ENCODE data around the gene COG7. TPM values are rescaled to one million over a fixed set of nuclear protein-coding genes. Genes with fewer than 3 reads are reported as not detected.

COG7 gene
- 9.1 and 9.6 TPM in 2 replicates for polyA plus RNA-seq (2013)

- Histone ChIP-seq H3K14ac (ENCODE audit: low read length) (peak within 1 kb of the TSS; percentile 92), H4K12ac (ENCODE audit: low read depth, low read length) (peak within 1 kb of the TSS; percentile 74), H3K79me2 (ENCODE audit: control insufficient read depth, insufficient read depth, low read length, poor library complexity) (peaks cover 6% of the 10 kb centered on the region), H3K23ac (ENCODE audit: low read length) (no peak within 1 kb of the TSS), H2BK5ac (ENCODE audit: low read depth, low read length, poor library complexity) (peak within 1 kb of the TSS; percentile 85), H3K36me3 (ENCODE audit: control insufficient read depth in 1 of 2, insufficient read depth in 2 of 2, low read length in 2 of 2) (peaks cover 5% of the 10 kb centered on the region in 2 experiments), H4K8ac (ENCODE audit: low read depth, low read length) (peak within 1 kb of the TSS; percentile 99), H2AK5ac (ENCODE audit: low read length) (no peak within 1 kb of the TSS), H3K9me3 (ENCODE audit: insufficient read depth, low read depth, low read length) (no peaks in the 10 kb centered on the region), H3K4ac (ENCODE audit: low read depth, low read length) (peak within 1 kb of the TSS; percentile 44), H3K4me2 (ENCODE audit: low read length) (peak within 1 kb of the TSS; percentile 92), H3K4me1 (ENCODE audit: control insufficient read depth in 1 of 2, insufficient read depth in 2 of 2, low read length in 2 of 2) (peaks cover 4 to 6% of the 10 kb centered on the region in 2 experiments), H3K79me1 (ENCODE audit: low read length) (peaks cover 4% of the 10 kb centered on the region), H2BK12ac (ENCODE audit: low read length) (no peak within 1 kb of the TSS), H4K91ac (ENCODE audit: low read depth, low read length) (peak within 1 kb of the TSS; percentile 78), H2BK120ac (ENCODE audit: insufficient read depth, low read length, poor library complexity) (peak within 1 kb of the TSS; percentile 95), H3K18ac (ENCODE audit: low read length) (peak within 1 kb of the TSS; percentile 90), H3K4me3 (ENCODE audit: low read depth, low read length) (peak within 1 kb of the TSS; percentile 92), H3K27me3 (ENCODE audit: insufficient read depth, low read length) (no peaks in the 10 kb centered on the region), H2AFZ (ENCODE audit: insufficient read depth, low read length, poor library complexity) (peak within 1 kb of the TSS; percentile 97), H3K27ac (ENCODE audit: low read depth, low read length) (peak within 1 kb of the TSS; percentile 48), H3K9ac (ENCODE audit: low read length) (peak within 1 kb of the TSS; percentile 84)
- WGBS (ENCODE audit: extremely low coverage, insufficient coverage, insufficient read length) = no CpG with 5 or more reads among the region's 57 CpGs
- peak; percentile 71 to 93 for DNase-seq
These were observed at the start of gene COG7 for GRCh38 chr16:23452572-23453337. COG7 (minus strand) TSS chr16:23453189; CDS start chr16:23452994, 195 bp downstream.

- Histone ChIP-seq H4K12ac (ENCODE audit: low read depth, low read length) (no peak overlapping the region), H2AFZ (ENCODE audit: insufficient read depth, low read length, poor library complexity) (no peak overlapping the region), H3K27me3 (ENCODE audit: insufficient read depth, low read length) (no peaks in the 10 kb centered on the region), H3K9me3 (ENCODE audit: insufficient read depth, low read depth, low read length) (no peaks in the 10 kb centered on the region), H3K18ac (ENCODE audit: low read length) (no peak overlapping the region), H3K79me1 (ENCODE audit: low read length) (no peaks in the 10 kb centered on the region), H3K4me2 (ENCODE audit: low read length) (no peak overlapping the region), H3K23ac (ENCODE audit: low read length) (no peak overlapping the region), H4K8ac (ENCODE audit: low read depth, low read length) (no peak overlapping the region), H3K36me3 (ENCODE audit: control insufficient read depth in 1 of 2, insufficient read depth in 2 of 2, low read length in 2 of 2) (peaks cover 0 to 3% of the 10 kb centered on the region in 2 experiments), H2BK120ac (ENCODE audit: insufficient read depth, low read length, poor library complexity) (no peak overlapping the region), H2BK5ac (ENCODE audit: low read depth, low read length, poor library complexity) (no peak overlapping the region), H4K91ac (ENCODE audit: low read depth, low read length) (no peak overlapping the region), H3K9ac (ENCODE audit: low read length) (no peak overlapping the region), H3K4me1 (ENCODE audit: control insufficient read depth in 1 of 2, insufficient read depth in 2 of 2, low read length in 2 of 2) (peaks cover 12 to 21% of the 10 kb centered on the region in 2 experiments), H3K4ac (ENCODE audit: low read depth, low read length) (no peak overlapping the region), H2BK12ac (ENCODE audit: low read length) (no peak overlapping the region), H2AK5ac (ENCODE audit: low read length) (no peak overlapping the region), H3K4me3 (ENCODE audit: low read depth, low read length) (no peak overlapping the region), H3K27ac (ENCODE audit: low read depth, low read length) (no peak overlapping the region), H3K79me2 (ENCODE audit: control insufficient read depth, insufficient read depth, low read length, poor library complexity) (peaks cover 2% of the 10 kb centered on the region), H3K14ac (ENCODE audit: low read length) (no peak overlapping the region)
- DNase-seq = no peak
- WGBS (ENCODE audit: extremely low coverage, insufficient coverage, insufficient read length) = no CpG with 5 or more reads among the region's 2 CpGs
These were observed 49.5 kb upstream of the COG7 start for GRCh38 chr16:23502466-23502865.

- DNase-seq = no peak
- no peaks in the 10 kb centered on the region for H3K79me1 ChIP-seq (ENCODE audit: low read length)
- no peak overlapping the region for H3K23ac ChIP-seq (ENCODE audit: low read length)
- H2AFZ ChIP-seq (ENCODE audit: insufficient read depth, low read length, poor library complexity) = no peak overlapping the region
- no peak overlapping the region for H2BK12ac ChIP-seq (ENCODE audit: low read length)
- no peak overlapping the region for H3K4me2 ChIP-seq (ENCODE audit: low read length)
- no peaks in the 10 kb centered on the region for H3K9me3 ChIP-seq (ENCODE audit: insufficient read depth, low read depth, low read length)
- no peak overlapping the region for H3K27ac ChIP-seq (ENCODE audit: low read depth, low read length)
- WGBS (ENCODE audit: extremely low coverage, insufficient coverage, insufficient read length) = no CpG with 5 or more reads among the region's 5 CpGs
- no peak overlapping the region for H3K4ac ChIP-seq (ENCODE audit: low read depth, low read length)
- H3K79me2 ChIP-seq (ENCODE audit: control insufficient read depth, insufficient read depth, low read length, poor library complexity) = peaks cover 2% of the 10 kb centered on the region
- H2BK120ac ChIP-seq (ENCODE audit: insufficient read depth, low read length, poor library complexity) = no peak overlapping the region
- no peak overlapping the region for H4K91ac ChIP-seq (ENCODE audit: low read depth, low read length)
- H3K9ac ChIP-seq (ENCODE audit: low read length) = no peak overlapping the region
- no peak overlapping the region for H2AK5ac ChIP-seq (ENCODE audit: low read length)
- peaks cover 0 to 3% of the 10 kb centered on the region in 2 experiments for H3K36me3 ChIP-seq (ENCODE audit: control insufficient read depth in 1 of 2, insufficient read depth in 2 of 2, low read length in 2 of 2)
- no peak overlapping the region for H4K12ac ChIP-seq (ENCODE audit: low read depth, low read length)
- H3K4me1 ChIP-seq (ENCODE audit: control insufficient read depth in 1 of 2, insufficient read depth in 2 of 2, low read length in 2 of 2) = peaks cover 18 to 22% of the 10 kb centered on the region in 2 experiments
- no peak overlapping the region for H3K18ac ChIP-seq (ENCODE audit: low read length)
- H2BK5ac ChIP-seq (ENCODE audit: low read depth, low read length, poor library complexity) = no peak overlapping the region
- H3K27me3 ChIP-seq (ENCODE audit: insufficient read depth, low read length) = no peaks in the 10 kb centered on the region
- no peak overlapping the region for H4K8ac ChIP-seq (ENCODE audit: low read depth, low read length)
- no peak overlapping the region for H3K14ac ChIP-seq (ENCODE audit: low read length)
- no peak overlapping the region for H3K4me3 ChIP-seq (ENCODE audit: low read depth, low read length)
These were observed 48.3 kb upstream of the COG7 start for GRCh38 chr16:23501291-23501690.

GRCh38 chr16:23500862-23501225, 47.9 kb upstream of the COG7 start:
- no peak overlapping the region for H3K27ac ChIP-seq (ENCODE audit: low read depth, low read length)
- no peak overlapping the region for H3K18ac ChIP-seq (ENCODE audit: low read length)
- peaks cover 2% of the 10 kb centered on the region for H3K79me2 ChIP-seq (ENCODE audit: control insufficient read depth, insufficient read depth, low read length, poor library complexity)
- no peak overlapping the region for H2BK120ac ChIP-seq (ENCODE audit: insufficient read depth, low read length, poor library complexity)
- no peak overlapping the region for H2BK12ac ChIP-seq (ENCODE audit: low read length)
- H3K9ac ChIP-seq (ENCODE audit: low read length) = no peak overlapping the region
- no peak overlapping the region for H4K91ac ChIP-seq (ENCODE audit: low read depth, low read length)
- H3K79me1 ChIP-seq (ENCODE audit: low read length) = no peaks in the 10 kb centered on the region
- H3K9me3 ChIP-seq (ENCODE audit: insufficient read depth, low read depth, low read length) = no peaks in the 10 kb centered on the region
- H3K23ac ChIP-seq (ENCODE audit: low read length) = no peak overlapping the region
- no peak overlapping the region for H4K12ac ChIP-seq (ENCODE audit: low read depth, low read length)
- H3K14ac ChIP-seq (ENCODE audit: low read length) = no peak overlapping the region
- H3K36me3 ChIP-seq (ENCODE audit: control insufficient read depth in 1 of 2, insufficient read depth in 2 of 2, low read length in 2 of 2) = peaks cover under 1 to 3% of the 10 kb centered on the region in 2 experiments
- no peak overlapping the region for H3K4me2 ChIP-seq (ENCODE audit: low read length)
- no peak overlapping the region for H3K4me3 ChIP-seq (ENCODE audit: low read depth, low read length)
- no peak overlapping the region for H3K4ac ChIP-seq (ENCODE audit: low read depth, low read length)
- H4K8ac ChIP-seq (ENCODE audit: low read depth, low read length) = no peak overlapping the region
- no CpG with 5 or more reads among the region's 4 CpGs for WGBS (ENCODE audit: extremely low coverage, insufficient coverage, insufficient read length)
- no peak overlapping the region for H2BK5ac ChIP-seq (ENCODE audit: low read depth, low read length, poor library complexity)
- peak in 1 of 2 donors; percentile 70 for DNase-seq
- no peak overlapping the region for H2AK5ac ChIP-seq (ENCODE audit: low read length)
- no peak overlapping the region for H2AFZ ChIP-seq (ENCODE audit: insufficient read depth, low read length, poor library complexity)
- H3K27me3 ChIP-seq (ENCODE audit: insufficient read depth, low read length) = no peaks in the 10 kb centered on the region
- H3K4me1 ChIP-seq (ENCODE audit: control insufficient read depth in 1 of 2, insufficient read depth in 2 of 2, low read length in 2 of 2) = peaks cover 18 to 19% of the 10 kb centered on the region in 2 experiments
